Measurements from ENCODE around the gene PEX5L.

Gene PEX5L

GRCh38 chr3:179837374-179837773, 199.4 kb downstream of the PEX5L start:
- peak; percentile 22 for DNase-seq (ENCODE audit: low read depth)
- no peak for TF ChIP-seq CTCF (IDR thresholded peaks at IDR 0.05; ENCODE audit: insufficient read depth, low read depth, low read length, missing control alignments)
- H3K4me3 ChIP-seq (ENCODE audit: low read length), result no peak overlapping the region

GRCh38 chr3:179833294-179833693, 203.4 kb downstream of the PEX5L start:
- no peak for TF ChIP-seq CTCF (IDR thresholded peaks at IDR 0.05; ENCODE audit: insufficient read depth, low read depth, low read length, missing control alignments)
- no peak overlapping the region for H3K4me3 ChIP-seq (ENCODE audit: low read length)
- no peak for DNase-seq (ENCODE audit: low read depth)

- H3K4me3 ChIP-seq (ENCODE audit: low read length), result no peak overlapping the region
- TF ChIP-seq CTCF (IDR thresholded peaks at IDR 0.05; ENCODE audit: insufficient read depth, low read depth, low read length, missing control alignments), result no peak
These were observed 204.3 kb downstream of the PEX5L start for GRCh38 chr3:179832333-179832854.

GRCh38 chr3:179829401-179829800, 207.3 kb downstream of the PEX5L start:
- TF ChIP-seq CTCF (IDR thresholded peaks at IDR 0.05; ENCODE audit: insufficient read depth, low read depth, low read length, missing control alignments), result no peak
- H3K4me3 ChIP-seq (ENCODE audit: low read length), result no peak overlapping the region
- DNase-seq (ENCODE audit: low read depth), result no peak

More at GRCh38 chr3:179832333-179832854, 204.3 kb downstream of the PEX5L start:
- no peak for DNase-seq (ENCODE audit: low read depth)

GRCh38 chr3:179828738-179829137, 208.0 kb downstream of the PEX5L start:
- no peak overlapping the region for H3K4me3 ChIP-seq (ENCODE audit: low read length)
- TF ChIP-seq CTCF (IDR thresholded peaks at IDR 0.05; ENCODE audit: insufficient read depth, low read depth, low read length, missing control alignments), result no peak
- no peak for DNase-seq (ENCODE audit: low read depth)

GRCh38 chr3:179826247-179826637, 210.5 kb downstream of the PEX5L start:
- TF ChIP-seq CTCF (IDR thresholded peaks at IDR 0.05; ENCODE audit: insufficient read depth, low read depth, low read length, missing control alignments), result no peak
- no peak overlapping the region for H3K4me3 ChIP-seq (ENCODE audit: low read length)
- DNase-seq (ENCODE audit: low read depth), result no peak

GRCh38 chr3:179825527-179826246, 211.1 kb downstream of the PEX5L start:
- no peak overlapping the region for H3K4me3 ChIP-seq (ENCODE audit: low read length)
- no peak for DNase-seq (ENCODE audit: low read depth)
- TF ChIP-seq CTCF (IDR thresholded peaks at IDR 0.05; ENCODE audit: insufficient read depth, low read depth, low read length, missing control alignments), result no peak

Data from epithelial cell of esophagus (primary cell).